ENCODE measurements around the gene GABARAPL1.
A peak's percentile ranks its signal among the peaks of the same experiment; 100 is the strongest.
"Not testable (repeated sequence)": the region's sequence is repeated elsewhere in the genome, so short reads cannot be mapped to it uniquely, and the experiment has no call there.

Gene GABARAPL1

DNA sequence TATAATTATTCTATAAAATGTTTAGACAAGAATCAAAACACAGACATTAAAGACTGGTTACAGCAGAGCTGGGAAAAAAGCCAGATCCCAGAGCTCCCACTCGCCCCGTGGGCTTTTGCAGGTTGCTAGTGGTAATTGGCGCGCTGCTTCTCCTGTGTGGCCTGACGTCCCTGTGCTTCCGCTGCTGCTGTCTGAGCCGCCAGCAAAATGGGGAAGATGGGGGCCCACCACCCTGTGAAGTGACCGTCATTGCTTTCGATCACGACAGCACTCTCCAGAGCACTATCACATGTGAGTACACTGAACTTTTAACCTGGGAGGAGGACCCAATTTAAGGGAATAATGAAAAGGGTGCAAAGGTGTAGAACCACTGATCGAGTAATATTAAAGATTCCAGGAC lies 26.4 kb upstream of the GABARAPL1 start:
- no peak for FAIRE-seq
- DNase-seq (ENCODE audit: insufficient read length, low spot score), result no peak
- TF ChIP-seq, protein P1, sequence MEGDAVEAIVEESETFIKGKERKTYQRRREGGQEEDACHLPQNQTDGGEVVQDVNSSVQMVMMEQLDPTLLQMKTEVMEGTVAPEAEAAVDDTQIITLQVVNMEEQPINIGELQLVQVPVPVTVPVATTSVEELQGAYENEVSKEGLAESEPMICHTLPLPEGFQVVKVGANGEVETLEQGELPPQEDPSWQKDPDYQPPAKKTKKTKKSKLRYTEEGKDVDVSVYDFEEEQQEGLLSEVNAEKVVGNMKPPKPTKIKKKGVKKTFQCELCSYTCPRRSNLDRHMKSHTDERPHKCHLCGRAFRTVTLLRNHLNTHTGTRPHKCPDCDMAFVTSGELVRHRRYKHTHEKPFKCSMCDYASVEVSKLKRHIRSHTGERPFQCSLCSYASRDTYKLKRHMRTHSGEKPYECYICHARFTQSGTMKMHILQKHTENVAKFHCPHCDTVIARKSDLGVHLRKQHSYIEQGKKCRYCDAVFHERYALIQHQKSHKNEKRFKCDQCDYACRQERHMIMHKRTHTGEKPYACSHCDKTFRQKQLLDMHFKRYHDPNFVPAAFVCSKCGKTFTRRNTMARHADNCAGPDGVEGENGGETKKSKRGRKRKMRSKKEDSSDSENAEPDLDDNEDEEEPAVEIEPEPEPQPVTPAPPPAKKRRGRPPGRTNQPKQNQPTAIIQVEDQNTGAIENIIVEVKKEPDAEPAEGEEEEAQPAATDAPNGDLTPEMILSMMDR (IDR thresholded peaks at IDR 0.05; ENCODE audit: insufficient read depth, missing control alignments), result no peak

DNA sequence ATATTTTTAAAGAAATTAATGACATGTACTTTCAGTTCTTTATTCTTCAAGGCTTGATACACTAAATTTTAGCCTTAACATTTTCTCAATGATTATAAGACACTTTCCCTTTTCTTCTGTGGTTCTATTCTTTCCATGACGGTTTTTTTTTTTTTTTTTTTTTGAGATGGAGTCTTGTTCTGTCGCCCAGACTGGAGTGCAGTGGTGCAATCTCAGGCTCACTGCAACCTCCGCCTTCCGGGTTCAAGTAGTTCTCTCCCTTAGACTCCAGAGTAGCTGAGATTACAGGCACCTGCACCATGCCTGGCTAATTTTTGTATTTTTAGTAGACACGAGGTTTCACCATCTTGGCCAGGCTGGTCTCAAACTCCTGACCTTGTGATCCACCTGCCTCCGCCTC lies 25.7 kb upstream of the GABARAPL1 start:
- not testable (repeated sequence) for DNase-seq (ENCODE audit: insufficient read length, low spot score); FAIRE-seq

DNA sequence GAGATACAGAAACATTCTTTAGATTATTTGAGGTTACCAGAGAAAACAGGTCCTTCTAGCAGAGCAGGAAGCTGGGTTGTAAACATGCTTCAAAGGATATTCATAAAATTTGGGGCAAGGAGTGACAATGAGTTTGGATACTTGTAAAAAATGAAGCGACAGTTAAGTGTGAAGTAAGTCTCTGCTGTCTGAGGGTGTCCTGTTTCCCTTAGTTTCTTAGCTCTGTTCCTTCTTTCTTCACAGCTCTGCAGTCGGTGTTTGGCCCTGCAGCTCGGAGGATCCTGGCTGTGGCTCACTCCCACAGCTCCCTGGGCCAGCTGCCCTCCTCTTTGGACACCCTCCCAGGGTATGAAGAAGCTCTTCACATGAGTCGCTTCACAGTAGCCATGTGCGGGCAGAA lies 23.0 kb upstream of the GABARAPL1 start:
- TF ChIP-seq, protein P1 (IDR thresholded peaks at IDR 0.05; ENCODE audit: insufficient read depth, missing control alignments), result no peak
- FAIRE-seq, result no peak
- no peak for DNase-seq (ENCODE audit: insufficient read length, low spot score)

DNA sequence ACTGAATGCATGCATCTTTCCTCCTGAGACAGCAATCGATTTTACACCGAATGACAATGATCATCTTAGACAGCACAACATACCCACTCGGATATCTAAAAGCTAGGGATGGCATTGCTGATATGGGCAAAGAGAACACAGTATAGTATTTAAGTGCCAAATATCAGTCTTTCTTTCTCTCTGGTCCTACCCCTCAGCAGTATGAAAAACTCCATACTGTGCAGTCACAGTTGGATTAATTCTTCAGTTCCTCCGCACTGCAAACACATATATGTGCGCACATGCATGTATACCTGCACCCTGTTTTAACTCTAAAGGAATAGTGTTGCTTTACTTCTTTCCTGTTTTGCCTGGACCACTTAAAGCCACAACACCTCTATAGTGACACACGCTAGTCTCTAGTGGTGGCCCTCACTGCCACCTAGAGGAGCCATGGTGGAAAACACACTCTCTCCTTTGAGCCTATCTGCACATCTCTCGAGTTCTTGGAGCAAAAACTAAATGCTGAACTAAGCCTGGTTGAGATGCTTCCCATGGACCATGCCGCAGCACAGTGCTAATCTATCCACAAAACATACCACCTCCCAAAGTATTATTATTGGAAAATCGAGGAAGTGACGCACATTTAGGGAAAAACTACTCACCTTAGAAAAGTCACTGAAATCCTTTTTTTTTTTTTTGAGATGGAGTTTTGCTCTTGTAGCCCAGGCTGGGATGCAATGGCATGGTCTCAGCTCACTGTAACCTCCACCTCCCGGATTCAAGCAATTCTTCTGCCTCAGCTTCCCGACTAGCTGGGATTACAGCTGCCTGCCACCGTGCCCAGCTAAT lies 21.9 kb upstream of the GABARAPL1 start:
- DNase-seq (ENCODE audit: insufficient read length, low spot score), result peak; percentile 55
- FAIRE-seq, result no peak

DNA sequence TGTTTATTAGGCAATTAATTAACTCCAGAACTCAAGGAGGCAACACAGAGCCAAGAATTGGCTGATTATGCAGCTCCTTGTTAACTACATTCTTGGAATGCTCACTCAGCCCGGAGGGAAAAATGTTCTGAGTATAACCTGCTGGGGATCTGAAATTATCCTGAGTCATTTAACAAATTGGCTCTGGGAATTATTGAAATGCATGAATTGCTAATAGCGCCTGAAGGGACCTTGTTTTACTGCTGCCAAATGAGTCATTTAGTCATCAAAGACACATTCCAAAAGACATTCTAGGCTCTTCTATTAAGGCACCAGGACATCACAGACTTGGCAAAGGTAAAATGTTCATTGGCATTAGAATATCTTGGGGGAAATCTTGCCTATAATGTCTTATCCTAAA lies 20.8 kb upstream of the GABARAPL1 start:
- TF ChIP-seq, protein P1 (IDR thresholded peaks at IDR 0.05; ENCODE audit: insufficient read depth, missing control alignments), result no peak
- DNase-seq (ENCODE audit: insufficient read length, low spot score) (no peak), FAIRE-seq (no peak)

More for the DNA sequence above, 21.9 kb upstream of the GABARAPL1 start:
- TF ChIP-seq, protein P1 (IDR thresholded peaks at IDR 0.05; ENCODE audit: insufficient read depth, missing control alignments), result peak; percentile 90

DNA sequence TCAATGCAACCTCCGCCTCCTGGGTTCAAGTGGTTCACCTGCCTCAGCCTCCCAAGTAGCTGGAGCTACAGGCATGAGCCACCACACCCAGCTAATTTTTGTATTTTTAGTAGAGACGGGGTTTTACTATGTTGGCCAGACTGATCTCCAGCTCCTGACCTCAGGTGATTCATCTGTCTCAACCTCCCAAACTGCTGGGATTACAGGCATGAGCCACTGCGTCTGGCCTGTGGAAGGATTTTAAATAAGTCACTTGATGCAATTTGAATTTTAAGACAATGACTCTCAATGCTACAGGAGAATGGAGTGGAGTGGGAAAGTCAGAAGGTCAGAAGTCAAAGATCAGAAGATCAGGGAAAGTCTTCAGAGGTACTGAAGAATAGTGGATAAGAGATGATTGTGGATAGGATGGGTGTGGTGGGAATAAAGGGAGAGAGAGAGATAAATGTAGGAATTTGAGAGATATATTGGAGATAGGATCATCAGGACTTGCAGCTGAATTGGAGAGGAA lies 18.5 kb upstream of the GABARAPL1 start:
- TF ChIP-seq, protein P1 (IDR thresholded peaks at IDR 0.05; ENCODE audit: insufficient read depth, missing control alignments), result no peak
- no peak for DNase-seq (ENCODE audit: insufficient read length, low spot score)

DNA sequence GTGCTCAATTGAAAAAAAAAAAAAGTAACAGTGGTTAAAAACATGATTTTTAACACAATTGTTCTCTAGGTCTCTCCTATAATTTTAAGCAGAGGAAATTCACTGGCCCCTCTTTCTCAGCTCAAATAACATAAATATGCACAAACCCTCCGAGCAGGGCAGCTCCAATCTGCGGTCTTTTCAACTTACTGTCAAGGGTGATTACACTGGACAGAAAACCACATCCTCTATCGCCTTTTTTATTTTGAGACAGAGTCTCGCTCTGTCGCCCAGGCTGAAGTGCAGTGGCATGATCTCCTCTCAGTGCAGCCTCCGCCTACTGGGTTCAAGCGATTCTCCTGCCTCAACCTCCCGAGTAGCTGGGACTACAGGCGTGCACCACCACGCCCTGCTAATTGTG lies 16.5 kb upstream of the GABARAPL1 start:
- no peak for FAIRE-seq
- TF ChIP-seq, protein P1 (IDR thresholded peaks at IDR 0.05; ENCODE audit: insufficient read depth, missing control alignments), result no peak

More for the DNA sequence above, 18.5 kb upstream of the GABARAPL1 start:
- FAIRE-seq, result no peak

More for the DNA sequence above, 16.5 kb upstream of the GABARAPL1 start:
- DNase-seq (ENCODE audit: insufficient read length, low spot score), result no peak

Measured in D721Med (cell line).